Breast epithelium (tissue), 3 donors: ENCODE measurements around the gene GCNT4.

Experiments
- POLR2A ChIP-seq: fragments of 450-650 bp; IDR thresholded peaks from one replicate; pipeline ENCODE4 v1.6.1; 2016; ENCODE audit warnings: antibody characterized with exemption, mild to moderate bottlenecking, moderate library complexity
- POLR2AphosphoS5 ChIP-seq, 3 donors: sonication (generic); formaldehyde crosslinking; IDR thresholded peaks; one replicate each; pipeline ENCODE4 v1.6.1; 2017; ENCODE audit warnings: antibody characterized with exemption in 3 of 3
- TF ChIP-seq, protein P1 (sequence below), 3 donors: fragments of 450-650 bp; IDR thresholded peaks; one replicate each; pipeline ENCODE4 v1.5.1; 2016 to 2017; ENCODE audit warnings: antibody characterized with exemption in 3 of 3, mild to moderate bottlenecking in 3 of 3, moderate library complexity in 3 of 3

DNA sequence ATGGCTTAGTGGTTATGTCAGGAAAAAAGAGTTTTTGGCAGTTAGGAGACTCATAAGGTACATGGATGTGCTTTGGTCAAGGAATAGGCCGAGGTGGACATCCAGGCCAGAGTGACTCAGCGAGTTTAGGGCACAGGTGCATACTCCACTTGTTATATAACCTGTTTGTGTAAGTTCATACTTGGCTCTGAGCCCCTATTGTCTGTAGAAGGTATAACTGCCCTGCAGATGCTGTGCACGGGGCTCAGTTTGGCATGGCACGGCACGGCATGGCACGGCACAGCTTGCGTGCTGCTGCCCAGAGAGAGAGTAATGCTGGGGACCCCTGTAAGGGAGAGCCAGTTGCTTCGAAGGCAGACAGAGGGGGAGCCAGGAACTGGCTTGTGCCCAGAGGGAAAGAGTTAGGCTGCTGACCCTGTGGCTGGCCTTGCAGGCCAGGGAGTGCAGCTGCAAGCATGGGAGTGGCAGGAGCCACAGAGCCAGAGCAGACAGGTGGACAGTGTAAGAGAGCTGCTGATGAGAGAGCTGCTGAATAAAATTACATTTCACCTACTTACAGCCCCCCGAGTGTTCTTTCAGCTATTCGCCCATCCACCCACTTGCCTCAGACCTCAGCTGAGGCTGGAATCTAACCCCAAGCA, 32.2 kb downstream of the GCNT4 start:
- TF ChIP-seq, protein P1, sequence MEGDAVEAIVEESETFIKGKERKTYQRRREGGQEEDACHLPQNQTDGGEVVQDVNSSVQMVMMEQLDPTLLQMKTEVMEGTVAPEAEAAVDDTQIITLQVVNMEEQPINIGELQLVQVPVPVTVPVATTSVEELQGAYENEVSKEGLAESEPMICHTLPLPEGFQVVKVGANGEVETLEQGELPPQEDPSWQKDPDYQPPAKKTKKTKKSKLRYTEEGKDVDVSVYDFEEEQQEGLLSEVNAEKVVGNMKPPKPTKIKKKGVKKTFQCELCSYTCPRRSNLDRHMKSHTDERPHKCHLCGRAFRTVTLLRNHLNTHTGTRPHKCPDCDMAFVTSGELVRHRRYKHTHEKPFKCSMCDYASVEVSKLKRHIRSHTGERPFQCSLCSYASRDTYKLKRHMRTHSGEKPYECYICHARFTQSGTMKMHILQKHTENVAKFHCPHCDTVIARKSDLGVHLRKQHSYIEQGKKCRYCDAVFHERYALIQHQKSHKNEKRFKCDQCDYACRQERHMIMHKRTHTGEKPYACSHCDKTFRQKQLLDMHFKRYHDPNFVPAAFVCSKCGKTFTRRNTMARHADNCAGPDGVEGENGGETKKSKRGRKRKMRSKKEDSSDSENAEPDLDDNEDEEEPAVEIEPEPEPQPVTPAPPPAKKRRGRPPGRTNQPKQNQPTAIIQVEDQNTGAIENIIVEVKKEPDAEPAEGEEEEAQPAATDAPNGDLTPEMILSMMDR (IDR thresholded peaks at IDR 0.05) = no peak
- TF ChIP-seq POLR2A = no peak
- no peak for TF ChIP-seq POLR2AphosphoS5 (IDR thresholded peaks at IDR 0.05)
